Thoracic aorta (tissue), 2 donors: Measurements from ENCODE around the gene WDR49. TPM values are rescaled to one million over a fixed set of nuclear protein-coding genes. Genes with fewer than 3 reads are reported as not detected.

ENCODE experiments used
- ATAC-seq: fragments of 150-250 bp; one replicate; pipeline ENCODE4 v1.8.0; 2017; ENCODE audit warnings: low read depth; ENCODE audit not compliant: insufficient number of reproducible peaks, low FRiP score
- DNase-seq: peaks from one replicate; pipeline ENCODE4 v3.0.0-alpha.2; 2020; ENCODE audit warnings: low spot score
- H3K27ac ChIP-seq, 2 donors: fragments of 200-600 bp; sonication (generic); 1 replicate in 1 of 2; 2 replicates in 1 of 2; pipeline ENCODE4 v1.5.1; 2016; ENCODE audit warnings: mild to moderate bottlenecking in 2 of 2, moderate library complexity in 2 of 2
- H3K27me3 ChIP-seq: fragments of 200-600 bp; sonication (generic); replicated peaks from 2 replicates; pipeline ENCODE4 v1.6.0; 2016; ENCODE audit warnings: mild to moderate bottlenecking; ENCODE audit not compliant: insufficient read depth
- H3K36me3 ChIP-seq: fragments of 200-600 bp; sonication (generic); one replicate; pipeline ENCODE4 v1.5.1; 2016
- H3K4me1 ChIP-seq, 2 donors: fragments of 200-600 bp; sonication (generic); 1 replicate in 1 of 2; 2 replicates in 1 of 2; pipeline versions ENCODE4 v1.5.1 to v1.6.0; 2016; ENCODE audit warnings: low read depth in 2 of 2, mild to moderate bottlenecking in 1 of 2; ENCODE audit not compliant: control insufficient read depth in 1 of 2
- H3K4me3 ChIP-seq: fragments of 200-600 bp; sonication (generic); 2 replicates; pipeline ENCODE4 v1.5.1; 2016; ENCODE audit warnings: mild to moderate bottlenecking
- H3K9me3 ChIP-seq: fragments of 200-600 bp; sonication (generic); 2 replicates; pipeline ENCODE4 v1.5.1; 2016
- CTCF ChIP-seq: fragments of 200-600 bp; sonication (generic); IDR thresholded peaks from one replicate; pipeline ENCODE4 v1.5.1; 2019; ENCODE audit warnings: antibody characterized with exemption
- total RNA-seq, 2 donors: library from RNA; depleted of rRNA; stranded (reverse); fragments of >200 nt; gene quantifications; one replicate each; pipeline versions ENCODE4 v1.1.0 to v1.2.3, GENCODE V29; 2016

The WDR49 gene
- total RNA-seq, 2 donors from 2014 or later, result 0.41 to 0.63 TPM

- no peaks in the 10 kb centered on the region for H3K4me1 ChIP-seq
- no peak for DNase-seq
- H3K27me3 ChIP-seq, result no peaks in the 10 kb centered on the region
- no peak for ATAC-seq
- TF ChIP-seq CTCF, result no peak
- no peaks in the 10 kb centered on the region for H3K36me3 ChIP-seq
- H3K9me3 ChIP-seq, result no peaks in the 10 kb centered on the region
- H3K4me3 ChIP-seq, result no peak overlapping the region
- H3K27ac ChIP-seq, result no peak overlapping the region
Observed at GRCh38 chr3:167559924-167560323, 93.8 kb downstream of the WDR49 start.

- ATAC-seq, result no peak
- Histone ChIP-seq H3K4me3 (no peak overlapping the region), H3K36me3 (no peaks in the 10 kb centered on the region), H3K4me1 (no peaks in the 10 kb centered on the region), H3K27ac (no peak overlapping the region), H3K9me3 (no peaks in the 10 kb centered on the region), H3K27me3 (no peaks in the 10 kb centered on the region)
- DNase-seq, result no peak
- no peak for TF ChIP-seq CTCF
Observed at GRCh38 chr3:167554898-167555297, 98.8 kb downstream of the WDR49 start.

GRCh38 chr3:167538081-167538480 lies 115.7 kb downstream of the WDR49 start:
- ATAC-seq, result no peak
- no peak overlapping the region for H3K4me3 ChIP-seq
- no peak for TF ChIP-seq CTCF

GRCh38 chr3:167521006-167521355 lies 132.8 kb downstream of the WDR49 start:
- Histone ChIP-seq H3K4me1 (no peaks in the 10 kb centered on the region), H3K36me3 (no peaks in the 10 kb centered on the region), H3K9me3 (no peaks in the 10 kb centered on the region), H3K27me3 (no peaks in the 10 kb centered on the region), H3K27ac (no peak overlapping the region), H3K4me3 (no peak overlapping the region)
- no peak for TF ChIP-seq CTCF
- no peak for DNase-seq
- ATAC-seq, result no peak

More at GRCh38 chr3:167538081-167538480, 115.7 kb downstream of the WDR49 start:
- Histone ChIP-seq H3K36me3 (no peaks in the 10 kb centered on the region), H3K9me3 (no peaks in the 10 kb centered on the region), H3K4me1 (no peaks in the 10 kb centered on the region), H3K27ac (no peak overlapping the region), H3K27me3 (no peaks in the 10 kb centered on the region)
- no peak for DNase-seq

GRCh38 chr3:167520266-167521005 lies 133.3 kb downstream of the WDR49 start:
- no peaks in the 10 kb centered on the region for H3K4me1 ChIP-seq
- no peak for DNase-seq
- no peaks in the 10 kb centered on the region for H3K36me3 ChIP-seq
- no peak overlapping the region for H3K4me3 ChIP-seq
- no peak overlapping the region for H3K27ac ChIP-seq
- no peak for ATAC-seq
- H3K27me3 ChIP-seq, result no peaks in the 10 kb centered on the region
- no peak for TF ChIP-seq CTCF
- no peaks in the 10 kb centered on the region for H3K9me3 ChIP-seq
